Activated T-cell treated with anti-CD3 and anti-CD28 coated beads, Interleukin-2, amount 50 U/mL, for 1 hour (primary cell): ENCODE results near the gene VPS45.
"Not testable (repeated sequence)": the region's sequence is repeated elsewhere in the genome, so short reads cannot be mapped to it uniquely, and the experiment has no call there.

Experiments
- DNase-seq: peaks from one replicate; pipeline ENCODE4 v3.0.0-alpha.2; 2020

Gene VPS45

GRCh38 chr1:150135400-150135799 lies 67.8 kb downstream of the VPS45 start:
- not testable (repeated sequence) for DNase-seq

GRCh38 chr1:150138044-150138443 lies 70.5 kb downstream of the VPS45 start:
- no peak for DNase-seq

GRCh38 chr1:150141452-150141851 lies 73.9 kb downstream of the VPS45 start:
- no peak for DNase-seq

GRCh38 chr1:150142083-150142482 lies 74.5 kb downstream of the VPS45 start:
- DNase-seq: no peak

GRCh38 chr1:150144606-150145005 lies 77.0 kb downstream of the VPS45 start:
- no peak for DNase-seq

- DNase-seq: not testable (repeated sequence)
Measured at GRCh38 chr1:150146016-150146415, 78.4 kb downstream of the VPS45 start.

- DNase-seq: no peak
Measured at GRCh38 chr1:150146849-150147542, 79.4 kb downstream of the VPS45 start.

GRCh38 chr1:150148837-150149270 lies 81.3 kb downstream of the VPS45 start:
- no peak for DNase-seq

GRCh38 chr1:150149271-150150132 lies 81.9 kb downstream of the VPS45 start, which contains the start of gene PLEKHO1:
Gene PLEKHO1 (plus strand): TSS chr1:150149916. CDS start chr1:150150258, 342 bp downstream.
- peak; percentile 88 for DNase-seq

GRCh38 chr1:150150133-150151021 lies 82.8 kb downstream of the VPS45 start:
- DNase-seq: peak; percentile 54

- peak; percentile 73 for DNase-seq
Measured at GRCh38 chr1:150151291-150152181, 84.0 kb downstream of the VPS45 start.

GRCh38 chr1:150152182-150152536 lies 84.6 kb downstream of the VPS45 start:
- no peak for DNase-seq

- DNase-seq: no peak
Measured at GRCh38 chr1:150152772-150153456, 85.3 kb downstream of the VPS45 start.

GRCh38 chr1:150154143-150154542 lies 86.6 kb downstream of the VPS45 start:
- no peak for DNase-seq

- no peak for DNase-seq
Measured at GRCh38 chr1:150155413-150156071, 88.0 kb downstream of the VPS45 start.

GRCh38 chr1:150156868-150157603 lies 89.5 kb downstream of the VPS45 start:
- DNase-seq: no peak

- no peak for DNase-seq
Measured at GRCh38 chr1:150159550-150159949, 92.0 kb downstream of the VPS45 start.

- DNase-seq: no peak
Measured at GRCh38 chr1:150160964-150161621, 93.5 kb downstream of the VPS45 start.
